HCT116 (cell line): ENCODE results near the gene MCC. TPM values are rescaled to one million over a fixed set of nuclear protein-coding genes. Genes with fewer than 3 reads are reported as not detected.

Source experiments
- ATAC-seq: fragments of 200-7000 bp; cut with Tn5 transposase; 2 replicates; pipeline ENCODE4 v1.9.1; 2020; ENCODE audit warnings: mild to moderate bottlenecking, moderate library complexity
- BruUV-seq: library from RNA; stranded (reverse); fragments of 400-500 nt; replicated peaks from 2 replicates; lab custom pipeline; 2021; lab: Mats Ljungman, UMichigan
- CTCF ChIA-PET: fragments of 300-600 bp; sonication (Branson Sonifier 250); formaldehyde crosslinking; loops from one replicate; lab custom pipeline; 2021; ENCODE audit warnings: antibody characterized with exemption; lab: Charles Lee
- POLR2A ChIA-PET: fragments of 300-600, 350-600 bp; sonication (Branson Sonifier 250); formaldehyde crosslinking; loops from one replicate; lab custom pipeline; 2021; ENCODE audit warnings: antibody characterized with exemption; lab: Charles Lee
- RAD21 ChIA-PET, 2 experiments: fragments of 300-600 bp; sonication (Branson Sonifier 250); formaldehyde crosslinking; loops; one replicate each; lab custom pipeline; 2023; ENCODE audit warnings: low total read pairs in 2 of 2; ENCODE audit not compliant: uncharacterized antibody in 2 of 2, unreplicated experiment in 2 of 2, low non-redundant PET in 1 of 2; lab: Charles Lee
- DNase-seq: peaks from one replicate; pipeline ENCODE4 v3.0.0-alpha.2; 2010; ENCODE audit warnings: low read depth, low spot score
- H2AFZ ChIP-seq: fragments of 200-600 bp; shearing (Covaris generic), sonication (generic); 2 replicates; pipeline ENCODE4 v1.6.1; 2017; ENCODE audit warnings: low read depth, mixed run types, mixed read lengths, antibody characterized with exemption, low read length; ENCODE audit not compliant: poor library complexity, severe bottlenecking
- H3K27ac ChIP-seq: 2 replicates; pipeline ENCODE4 v1.5.1; 2012; ENCODE audit warnings: low read depth, low read length
- H3K27me3 ChIP-seq: fragments of 200-600 bp; sonication (generic); 2 replicates; pipeline ENCODE4 v1.6.1; 2016; ENCODE audit warnings: mixed run types, low read length, mixed read lengths; ENCODE audit not compliant: insufficient read depth
- H3K36me3 ChIP-seq, 2 experiments: fragments of 200-500 bp in 1 of 2; fragments of 200-600 bp in 1 of 2; sonication (Bioruptor generic) in 1 of 2; sonication (generic) in 1 of 2; 2 replicates each; pipeline versions ENCODE4 v1.5.1 to v1.6.1; 2014 to 2016; ENCODE audit warnings: low read length in 2 of 2, inconsistent platforms in 1 of 2, mixed read lengths in 1 of 2, mixed run types in 1 of 2; ENCODE audit not compliant: insufficient read depth in 2 of 2, control insufficient read depth in 1 of 2
- H3K4me1 ChIP-seq, 2 experiments: fragments of 200-600 bp in 1 of 2; sonication (generic) in 1 of 2; 2 replicates each; pipeline versions ENCODE4 v1.5.1 to v1.6.1; 2012 to 2017; ENCODE audit warnings: low read length in 2 of 2, inconsistent platforms in 1 of 2, mild to moderate bottlenecking in 1 of 2, mixed read lengths in 1 of 2, mixed run types in 1 of 2, moderate library complexity in 1 of 2; ENCODE audit not compliant: insufficient read depth in 2 of 2, control insufficient read depth in 1 of 2
- H3K4me2 ChIP-seq: fragments of 200-600 bp; sonication (generic); 2 replicates; pipeline ENCODE4 v1.6.1; 2017; ENCODE audit warnings: mixed run types, low read length, mixed read lengths
- H3K4me3 ChIP-seq, 2 experiments: fragments of 200-600 bp in 1 of 2; sonication (generic) in 1 of 2; replicated peaks in 1 of 2; 2 replicates each; pipeline ENCODE4 v1.5.1; 2011 to 2016; ENCODE audit warnings: low read length in 2 of 2, control low read depth in 1 of 2, low read depth in 1 of 2, mild to moderate bottlenecking in 1 of 2, mixed read lengths in 1 of 2, mixed run types in 1 of 2
- H3K79me2 ChIP-seq: fragments of 200-600 bp; sonication (generic); 2 replicates; pipeline ENCODE4 v1.6.1; 2017; ENCODE audit warnings: mild to moderate bottlenecking, mixed run types, low read length, moderate library complexity, mixed read lengths; ENCODE audit not compliant: insufficient read depth
- H3K9ac ChIP-seq: fragments of 200-600 bp; sonication (generic); 2 replicates; pipeline ENCODE4 v1.6.1; 2016; ENCODE audit warnings: low read length, mixed read lengths
- H3K9me2 ChIP-seq: fragments of 200-600 bp; sonication (generic), shearing (Covaris generic); 2 replicates; pipeline ENCODE4 v1.6.1; 2017; ENCODE audit warnings: mixed run types, mild to moderate bottlenecking, moderate library complexity; ENCODE audit not compliant: insufficient read depth
- H3K9me3 ChIP-seq, 2 experiments: fragments of 200-500 bp in 1 of 2; fragments of 200-600 bp in 1 of 2; sonication (Bioruptor generic) in 1 of 2; sonication (generic) in 1 of 2; 2 replicates each; pipeline ENCODE4 v1.6.1; 2014 to 2017; ENCODE audit warnings: low read length in 2 of 2, mixed read lengths in 2 of 2, inconsistent platforms in 1 of 2, low read depth in 1 of 2, mild to moderate bottlenecking in 1 of 2, mixed run types in 1 of 2, moderate library complexity in 1 of 2; ENCODE audit not compliant: control insufficient read depth in 1 of 2, insufficient read depth in 1 of 2
- H4K20me1 ChIP-seq: fragments of 200-600 bp; sonication (generic), shearing (Covaris generic); 2 replicates; pipeline ENCODE4 v1.6.1; 2017; ENCODE audit warnings: mixed run types, mild to moderate bottlenecking, moderate library complexity; ENCODE audit not compliant: insufficient read depth
- CBX3 ChIP-seq: IDR thresholded peaks from 2 replicates; pipeline ENCODE4 v1.6.1; 2012; ENCODE audit warnings: low read depth
- EGR1 ChIP-seq: IDR thresholded peaks from 2 replicates; pipeline ENCODE4 v1.6.1; 2012; ENCODE audit warnings: low read depth
- EZH2phosphoT487 ChIP-seq: fragments of 200-600 bp; IDR thresholded peaks from 2 replicates; pipeline ENCODE4 v1.6.1; 2018; ENCODE audit warnings: antibody characterized with exemption, borderline replicate concordance
- POLR2A ChIP-seq: IDR thresholded peaks from 2 replicates; pipeline ENCODE4 v1.7.0; 2011; ENCODE audit warnings: borderline replicate concordance; ENCODE audit not compliant: insufficient read depth, insufficient read length; ENCODE audit errors: extremely low read depth
- POLR2AphosphoS5 ChIP-seq: IDR thresholded peaks from 2 replicates; pipeline ENCODE4 v1.6.1; 2011; ENCODE audit warnings: mild to moderate bottlenecking, low read depth, low read length, moderate library complexity
- RAD21 ChIP-seq: IDR thresholded peaks from 2 replicates; pipeline ENCODE4 v1.6.1; 2012; ENCODE audit warnings: low read depth, mild to moderate bottlenecking
- SRF ChIP-seq: IDR thresholded peaks from 2 replicates; pipeline ENCODE4 v1.6.1; 2012; ENCODE audit warnings: low read depth
- TCF7L2 ChIP-seq: IDR thresholded peaks from 2 replicates; pipeline ENCODE4 v1.7.0; 2011; ENCODE audit warnings: borderline replicate concordance, inconsistent platforms; ENCODE audit not compliant: insufficient read depth, insufficient read length; ENCODE audit errors: extremely low read depth
- YY1 ChIP-seq: IDR thresholded peaks from 2 replicates; pipeline ENCODE4 v1.6.1; 2011; ENCODE audit warnings: low read length, low read depth, moderate library complexity, mild to moderate bottlenecking; ENCODE audit not compliant: insufficient replicate concordance; ENCODE audit errors: extremely low read depth
- ZFX ChIP-seq: fragments of 450-650 bp; IDR thresholded peaks from 2 replicates; pipeline ENCODE4 v1.6.1; 2017
- ZNF274 ChIP-seq: fragments of 200-500 bp; sonication (Bioruptor generic); IDR thresholded peaks from 2 replicates; pipeline ENCODE4 v1.6.1; 2014; ENCODE audit warnings: mild to moderate bottlenecking, low read depth, low read length, inconsistent platforms
- intact Hi-C: fragments of 100-400 bp; cut with micrococcal nuclease; formaldehyde crosslinking; loops from 2 replicates; pipeline ENCODE4 v1.10.0; 2022
- total RNA-seq: library from RNA; stranded (reverse); gene quantifications from one replicate; pipeline ENCODE4 v1.2.1, GENCODE V29; 2021; ENCODE audit not compliant: unreplicated experiment
- TF ChIP-seq, protein P1 (sequence below): IDR thresholded peaks from 2 replicates; pipeline ENCODE4 v1.6.1; 2012
- TF ChIP-seq, protein P2 (sequence below), 3 experiments: fragments of 200-600 bp in 1 of 3; sonication (generic) in 1 of 3; IDR thresholded peaks in 2 of 3; conservative IDR thresholded peaks in 1 of 3; 2 replicates each; pipeline ENCODE4 v1.5.1; 2012 to 2017; ENCODE audit warnings: low read depth in 2 of 3, low read length in 2 of 3, antibody characterized with exemption in 1 of 3, borderline replicate concordance in 1 of 3, control low read depth in 1 of 3, mild to moderate bottlenecking in 1 of 3, mixed read lengths in 1 of 3, mixed run types in 1 of 3, moderate library complexity in 1 of 3; ENCODE audit not compliant: insufficient read depth in 1 of 3
- TF ChIP-seq, protein P3 (sequence below): IDR thresholded peaks from 2 replicates; pipeline ENCODE4 v1.6.1; 2011; ENCODE audit warnings: mild to moderate bottlenecking, low read length, moderate library complexity; ENCODE audit not compliant: insufficient replicate concordance; ENCODE audit errors: extremely low read depth
- TF ChIP-seq, protein P4 (sequence below): IDR thresholded peaks from 2 replicates; pipeline ENCODE4 v1.6.1; 2012

MCC gene
- total RNA-seq, 1 experiment from 2014 or later, result 20.1 TPM

DNA sequence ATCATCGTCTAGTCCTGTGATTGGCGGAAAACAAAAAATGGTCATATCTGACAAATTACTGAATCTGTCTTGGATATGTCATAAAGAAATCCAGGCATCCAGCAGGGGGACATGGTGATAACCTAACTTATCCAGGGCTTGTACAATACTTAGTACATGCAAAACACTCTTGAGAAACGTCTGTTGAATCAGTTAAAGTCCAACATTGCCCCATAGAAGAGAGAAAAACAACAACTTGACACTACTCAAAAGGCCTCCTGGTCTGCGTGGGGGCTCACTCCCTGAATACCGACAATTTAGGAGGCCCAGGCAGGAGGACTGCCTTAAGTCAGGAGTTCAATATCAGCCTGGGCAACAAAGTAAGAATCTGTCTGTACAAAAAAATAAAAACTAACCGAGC is 294.1 kb downstream of the MCC start:
- Histone ChIP-seq H2AFZ (no peak overlapping the region), H3K79me2 (peaks cover 32% of the 10 kb centered on the region), H3K36me3 (no peaks in the 10 kb centered on the region), H3K27ac (no peak overlapping the region), H3K4me1 (peaks cover 0 to 19% of the 10 kb centered on the region in 2 experiments; a peak in 2 of 4 replicates)
- ChIA-PET CTCF (no interaction called here), POLR2A (no interaction called here)
- BruUV-seq, result no TSS peak
- intact Hi-C loops, result no loop called here
- no peak for ATAC-seq
- TF ChIP-seq ZNF274, result no peak
- TF ChIP-seq POLR2A, result no peak
- TF ChIP-seq, all 23 proteins: peak for 0
- H3K4me2 ChIP-seq, result no peak overlapping the region
- RAD21 ChIA-PET, result no interaction called here
- DNase-seq, result no peak
- no peak overlapping the region for H3K4me3 ChIP-seq
- no peaks in the 10 kb centered on the region for H3K9me2 ChIP-seq
- no peaks in the 10 kb centered on the region for H4K20me1 ChIP-seq
- no peak overlapping the region for H3K9ac ChIP-seq
- no peaks in the 10 kb centered on the region for H3K9me3 ChIP-seq
- H3K27me3 ChIP-seq, result no peaks in the 10 kb centered on the region

DNA sequence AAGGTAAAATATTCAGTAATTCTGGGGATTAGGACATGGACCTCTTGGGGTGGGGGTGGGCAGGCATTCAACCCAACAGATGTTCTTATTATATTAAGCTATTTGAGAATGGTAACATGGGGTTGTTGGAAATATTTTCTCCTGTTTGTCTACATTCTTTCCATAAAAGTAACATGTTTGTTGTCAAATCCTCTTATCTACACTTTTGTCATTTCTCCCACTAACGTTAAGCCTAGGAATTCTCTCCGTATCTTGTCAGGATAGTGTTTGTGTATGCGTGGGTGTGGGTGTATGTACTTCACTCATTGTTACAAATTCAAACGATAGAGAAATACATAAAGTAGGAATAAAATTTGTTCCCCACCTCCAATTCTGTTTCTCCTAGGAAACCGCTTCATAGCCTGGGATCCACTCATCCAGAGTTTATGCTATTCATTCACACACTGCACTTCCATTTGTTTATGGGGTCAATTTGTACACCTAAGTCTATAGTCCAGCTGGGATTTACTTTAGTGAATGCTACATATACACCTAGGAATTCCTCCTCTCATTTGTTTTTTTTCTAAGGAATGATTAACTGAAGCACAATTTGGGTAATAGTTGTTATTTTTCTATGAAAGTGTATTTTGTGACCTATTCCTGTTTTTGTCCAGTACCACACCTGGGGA is 294.8 kb downstream of the MCC start:
- ATAC-seq, result no peak
- intact Hi-C loops, result no loop called here
- H3K4me2 ChIP-seq, result no peak overlapping the region
- no peak overlapping the region for H2AFZ ChIP-seq
- H3K4me1 ChIP-seq, result peaks cover 0 to 19% of the 10 kb centered on the region in 2 experiments; a peak in 2 of 4 replicates
- TF ChIP-seq POLR2A (no peak), CBX3 (no peak), TCF7L2 (no peak), RAD21 (no peak), SRF (no peak), EZH2phosphoT487 (no peak), POLR2AphosphoS5 (no peak), YY1 (no peak), ZFX (no peak), EGR1 (no peak)
- TF ChIP-seq, protein P1, sequence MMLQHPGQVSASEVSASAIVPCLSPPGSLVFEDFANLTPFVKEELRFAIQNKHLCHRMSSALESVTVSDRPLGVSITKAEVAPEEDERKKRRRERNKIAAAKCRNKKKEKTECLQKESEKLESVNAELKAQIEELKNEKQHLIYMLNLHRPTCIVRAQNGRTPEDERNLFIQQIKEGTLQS, result no peak
- TF ChIP-seq, protein P2, sequence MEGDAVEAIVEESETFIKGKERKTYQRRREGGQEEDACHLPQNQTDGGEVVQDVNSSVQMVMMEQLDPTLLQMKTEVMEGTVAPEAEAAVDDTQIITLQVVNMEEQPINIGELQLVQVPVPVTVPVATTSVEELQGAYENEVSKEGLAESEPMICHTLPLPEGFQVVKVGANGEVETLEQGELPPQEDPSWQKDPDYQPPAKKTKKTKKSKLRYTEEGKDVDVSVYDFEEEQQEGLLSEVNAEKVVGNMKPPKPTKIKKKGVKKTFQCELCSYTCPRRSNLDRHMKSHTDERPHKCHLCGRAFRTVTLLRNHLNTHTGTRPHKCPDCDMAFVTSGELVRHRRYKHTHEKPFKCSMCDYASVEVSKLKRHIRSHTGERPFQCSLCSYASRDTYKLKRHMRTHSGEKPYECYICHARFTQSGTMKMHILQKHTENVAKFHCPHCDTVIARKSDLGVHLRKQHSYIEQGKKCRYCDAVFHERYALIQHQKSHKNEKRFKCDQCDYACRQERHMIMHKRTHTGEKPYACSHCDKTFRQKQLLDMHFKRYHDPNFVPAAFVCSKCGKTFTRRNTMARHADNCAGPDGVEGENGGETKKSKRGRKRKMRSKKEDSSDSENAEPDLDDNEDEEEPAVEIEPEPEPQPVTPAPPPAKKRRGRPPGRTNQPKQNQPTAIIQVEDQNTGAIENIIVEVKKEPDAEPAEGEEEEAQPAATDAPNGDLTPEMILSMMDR (IDR thresholded peaks at IDR 0.05 in 2 of 3, conservative IDR thresholded peaks at IDR 0.05 in 1 of 3; ENCODE audit: borderline replicate concordance in 1 of 3, insufficient read depth in 1 of 3, low read depth in 2 of 3, low read length in 2 of 3), result no peak
- TF ChIP-seq, protein P3, sequence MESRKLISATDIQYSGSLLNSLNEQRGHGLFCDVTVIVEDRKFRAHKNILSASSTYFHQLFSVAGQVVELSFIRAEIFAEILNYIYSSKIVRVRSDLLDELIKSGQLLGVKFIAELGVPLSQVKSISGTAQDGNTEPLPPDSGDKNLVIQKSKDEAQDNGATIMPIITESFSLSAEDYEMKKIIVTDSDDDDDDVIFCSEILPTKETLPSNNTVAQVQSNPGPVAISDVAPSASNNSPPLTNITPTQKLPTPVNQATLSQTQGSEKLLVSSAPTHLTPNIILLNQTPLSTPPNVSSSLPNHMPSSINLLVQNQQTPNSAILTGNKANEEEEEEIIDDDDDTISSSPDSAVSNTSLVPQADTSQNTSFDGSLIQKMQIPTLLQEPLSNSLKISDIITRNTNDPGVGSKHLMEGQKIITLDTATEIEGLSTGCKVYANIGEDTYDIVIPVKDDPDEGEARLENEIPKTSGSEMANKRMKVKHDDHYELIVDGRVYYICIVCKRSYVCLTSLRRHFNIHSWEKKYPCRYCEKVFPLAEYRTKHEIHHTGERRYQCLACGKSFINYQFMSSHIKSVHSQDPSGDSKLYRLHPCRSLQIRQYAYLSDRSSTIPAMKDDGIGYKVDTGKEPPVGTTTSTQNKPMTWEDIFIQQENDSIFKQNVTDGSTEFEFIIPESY, result no peak
- TF ChIP-seq, protein P4, sequence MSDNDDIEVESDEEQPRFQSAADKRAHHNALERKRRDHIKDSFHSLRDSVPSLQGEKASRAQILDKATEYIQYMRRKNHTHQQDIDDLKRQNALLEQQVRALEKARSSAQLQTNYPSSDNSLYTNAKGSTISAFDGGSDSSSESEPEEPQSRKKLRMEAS, result no peak
- DNase-seq, result no peak
- no TSS peak for BruUV-seq
- ChIA-PET RAD21 (no interaction called here), CTCF (no interaction called here), POLR2A (no interaction called here)
- H3K79me2 ChIP-seq, result peaks cover 37% of the 10 kb centered on the region
- no peak overlapping the region for H3K27ac ChIP-seq
- H3K9ac ChIP-seq, result no peak overlapping the region
- H3K4me3 ChIP-seq, result no peak overlapping the region
- H3K9me2 ChIP-seq, result no peaks in the 10 kb centered on the region
- no peaks in the 10 kb centered on the region for H3K9me3 ChIP-seq
- H3K36me3 ChIP-seq, result no peaks in the 10 kb centered on the region
- no peaks in the 10 kb centered on the region for H3K27me3 ChIP-seq
- H4K20me1 ChIP-seq, result no peaks in the 10 kb centered on the region
